ENCODE measurements around the gene MTHFD1L. TPM values are rescaled to one million over a fixed set of nuclear protein-coding genes. Genes with fewer than 3 reads are reported as not detected.

MTHFD1L gene
- total RNA-seq, 1 donor = 68.7 TPM

DNA sequence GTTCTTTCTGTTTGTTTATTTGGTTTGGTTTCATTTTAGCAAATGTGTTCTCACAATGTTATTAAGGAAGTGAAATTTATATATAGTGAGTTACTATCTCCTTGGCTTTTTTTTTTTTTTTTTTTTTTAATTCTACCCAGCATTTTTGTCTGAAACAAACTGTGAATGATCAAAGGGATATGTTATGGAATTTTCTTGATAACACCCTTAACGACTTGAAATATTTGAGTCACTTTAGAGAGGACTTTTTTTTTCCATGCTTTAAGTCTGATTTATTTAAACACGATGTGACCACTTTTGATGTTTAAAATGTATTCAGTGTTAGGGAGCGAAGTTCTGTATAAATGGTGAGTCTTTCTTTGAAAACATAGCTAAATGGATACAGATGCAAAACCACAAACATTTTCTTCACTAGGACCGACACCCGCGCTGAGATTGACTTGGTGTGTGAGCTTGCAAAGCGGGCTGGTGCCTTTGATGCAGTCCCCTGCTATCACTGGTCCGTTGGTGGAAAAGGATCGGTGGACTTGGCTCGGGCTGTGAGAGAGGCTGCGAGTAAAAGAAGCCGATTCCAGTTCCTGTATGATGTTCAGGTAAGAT lies 149.7 kb downstream of the MTHFD1L start:
- TF ChIP-seq, protein P1, sequence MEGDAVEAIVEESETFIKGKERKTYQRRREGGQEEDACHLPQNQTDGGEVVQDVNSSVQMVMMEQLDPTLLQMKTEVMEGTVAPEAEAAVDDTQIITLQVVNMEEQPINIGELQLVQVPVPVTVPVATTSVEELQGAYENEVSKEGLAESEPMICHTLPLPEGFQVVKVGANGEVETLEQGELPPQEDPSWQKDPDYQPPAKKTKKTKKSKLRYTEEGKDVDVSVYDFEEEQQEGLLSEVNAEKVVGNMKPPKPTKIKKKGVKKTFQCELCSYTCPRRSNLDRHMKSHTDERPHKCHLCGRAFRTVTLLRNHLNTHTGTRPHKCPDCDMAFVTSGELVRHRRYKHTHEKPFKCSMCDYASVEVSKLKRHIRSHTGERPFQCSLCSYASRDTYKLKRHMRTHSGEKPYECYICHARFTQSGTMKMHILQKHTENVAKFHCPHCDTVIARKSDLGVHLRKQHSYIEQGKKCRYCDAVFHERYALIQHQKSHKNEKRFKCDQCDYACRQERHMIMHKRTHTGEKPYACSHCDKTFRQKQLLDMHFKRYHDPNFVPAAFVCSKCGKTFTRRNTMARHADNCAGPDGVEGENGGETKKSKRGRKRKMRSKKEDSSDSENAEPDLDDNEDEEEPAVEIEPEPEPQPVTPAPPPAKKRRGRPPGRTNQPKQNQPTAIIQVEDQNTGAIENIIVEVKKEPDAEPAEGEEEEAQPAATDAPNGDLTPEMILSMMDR (IDR thresholded peaks at IDR 0.05; ENCODE audit: insufficient read depth, low read length) = no peak
- H3K4me3 ChIP-seq (ENCODE audit: low read depth, low read length) = no peak overlapping the region
- no peak for DNase-seq (ENCODE audit: low read depth)

DNA sequence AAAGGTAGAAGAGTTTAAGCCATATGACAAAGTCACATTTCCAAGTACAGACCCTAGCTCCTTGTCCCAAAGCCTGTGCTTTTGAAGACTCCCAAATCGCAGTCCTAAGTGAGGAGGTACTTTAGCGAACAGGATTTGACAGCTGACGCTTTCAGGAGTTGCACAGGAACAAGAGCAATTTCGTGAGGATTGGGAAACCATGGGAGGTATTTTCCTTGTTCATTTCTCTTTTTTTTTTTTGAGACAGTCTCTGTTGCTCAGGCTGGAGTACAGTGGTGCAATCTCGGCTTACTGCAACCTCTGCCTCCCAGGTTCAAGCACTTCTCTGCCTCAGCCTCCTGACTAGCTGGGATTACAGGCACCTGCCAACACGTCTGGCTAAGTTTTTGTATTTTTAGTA lies 150.6 kb downstream of the MTHFD1L start:
- TF ChIP-seq, protein P1 (IDR thresholded peaks at IDR 0.05; ENCODE audit: insufficient read depth, low read length) = no peak
- DNase-seq (ENCODE audit: low read depth) = no peak
- H3K4me3 ChIP-seq (ENCODE audit: low read depth, low read length) = no peak overlapping the region

DNA sequence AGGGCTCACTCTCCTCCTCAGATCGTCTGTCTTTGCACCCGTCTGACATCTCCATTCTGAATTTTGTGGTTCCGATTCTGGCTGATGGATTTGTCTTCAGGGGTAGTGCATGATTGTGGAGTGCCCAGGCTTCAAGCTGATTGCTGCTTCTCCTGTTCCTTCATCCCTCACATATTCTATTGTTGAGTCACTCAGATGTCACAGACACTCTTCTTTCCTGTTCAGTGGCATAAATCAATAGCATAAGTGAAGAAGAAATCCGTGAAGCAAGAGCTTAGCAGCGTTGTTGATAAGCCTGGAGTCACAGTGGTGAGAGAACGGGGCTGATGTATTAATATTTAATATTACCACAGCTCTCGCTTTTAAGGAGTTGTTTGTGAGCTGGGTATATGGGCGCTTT lies 152.5 kb downstream of the MTHFD1L start:
- no peak for DNase-seq (ENCODE audit: low read depth)
- H3K4me3 ChIP-seq (ENCODE audit: low read depth, low read length) = no peak overlapping the region
- TF ChIP-seq, protein P1 (IDR thresholded peaks at IDR 0.05; ENCODE audit: insufficient read depth, low read length) = no peak

DNA sequence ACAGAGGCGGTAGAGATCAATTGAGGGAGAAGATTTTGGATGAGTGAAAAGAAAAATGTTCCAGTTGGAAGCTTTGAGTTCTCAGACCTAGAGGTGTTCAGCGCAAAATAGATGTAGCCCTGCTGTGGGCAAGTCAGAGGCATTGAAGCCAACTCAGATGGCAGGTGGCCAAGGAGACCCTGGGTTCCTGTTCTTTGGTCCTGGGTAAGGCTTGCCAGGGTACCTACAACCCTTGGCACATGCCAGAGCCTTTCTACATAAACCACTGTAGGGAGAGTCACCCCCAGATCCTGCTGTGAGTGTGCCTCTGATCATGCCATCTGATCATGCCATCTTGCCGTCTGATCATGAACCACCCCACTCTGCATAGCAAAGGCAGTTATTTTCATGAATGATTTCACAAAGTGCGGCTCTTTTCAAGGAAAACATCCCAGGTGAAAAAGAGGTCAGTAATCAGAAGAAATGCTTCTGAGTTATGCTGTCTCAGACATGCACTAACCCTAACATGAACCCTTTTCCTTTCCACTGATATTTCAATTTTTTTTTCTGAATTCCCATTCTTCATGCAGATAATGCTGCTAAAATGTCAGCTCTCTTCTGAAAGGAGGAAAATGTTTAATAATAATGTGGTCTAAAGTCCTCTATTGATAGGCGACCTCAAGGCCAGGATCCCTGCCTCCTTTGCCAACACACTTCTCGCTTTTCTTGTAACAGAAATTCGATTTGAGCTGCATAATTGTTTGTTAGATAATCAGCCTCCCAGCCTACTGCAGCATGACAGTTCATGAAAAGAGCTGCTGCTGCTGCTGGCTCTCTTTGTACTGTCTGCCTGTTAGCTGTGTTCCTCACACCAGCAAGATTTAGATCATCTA lies 153.6 kb downstream of the MTHFD1L start:
- no peak for DNase-seq (ENCODE audit: low read depth)
- H3K4me3 ChIP-seq (ENCODE audit: low read depth, low read length) = no peak overlapping the region
- TF ChIP-seq, protein P1 (IDR thresholded peaks at IDR 0.05; ENCODE audit: insufficient read depth, low read length) = no peak

DNA sequence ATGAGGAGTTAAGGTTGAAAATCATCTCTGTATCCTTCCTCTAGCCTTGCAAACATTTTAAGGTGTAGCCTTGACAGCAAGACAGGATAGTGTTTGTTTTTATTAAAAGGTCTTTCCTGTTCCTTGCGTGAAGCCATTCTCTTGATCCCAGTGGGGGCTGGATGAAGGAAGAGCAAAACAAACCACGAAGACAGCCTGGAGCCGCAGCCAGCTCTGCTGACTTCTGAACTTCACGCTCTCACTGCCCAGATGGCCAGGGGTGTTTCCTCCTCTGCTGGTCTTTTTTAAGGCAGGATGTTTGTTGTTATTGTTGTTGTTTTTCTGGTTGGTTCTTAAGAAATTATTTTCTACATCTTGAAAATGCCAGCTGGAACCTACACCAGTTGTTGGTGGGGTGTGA lies 156.4 kb downstream of the MTHFD1L start:
- TF ChIP-seq, protein P1 (IDR thresholded peaks at IDR 0.05; ENCODE audit: insufficient read depth, low read length) = no peak
- DNase-seq (ENCODE audit: low read depth) = no peak
- H3K4me3 ChIP-seq (ENCODE audit: low read depth, low read length) = no peak overlapping the region

DNA sequence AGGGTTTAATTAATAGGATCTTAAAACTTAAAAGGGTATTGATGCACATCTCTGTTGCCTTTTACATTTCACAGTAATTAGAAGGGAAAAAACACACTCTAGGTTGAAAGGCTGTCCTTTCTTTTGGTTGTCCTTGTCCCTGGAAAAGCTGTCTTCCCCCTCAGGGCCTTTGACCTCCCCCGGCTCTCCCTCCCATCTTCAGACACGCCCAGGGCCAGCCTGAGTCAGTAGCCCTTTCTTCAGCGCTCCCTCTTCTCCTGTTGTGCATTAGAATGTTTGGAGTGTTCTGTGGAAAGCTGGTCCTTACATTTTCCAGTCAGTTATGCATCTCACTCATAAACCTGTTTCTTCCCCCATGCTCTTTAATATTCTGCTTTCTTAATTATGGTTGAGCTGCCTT lies 157.0 kb downstream of the MTHFD1L start:
- no peak overlapping the region for H3K4me3 ChIP-seq (ENCODE audit: low read depth, low read length)
- TF ChIP-seq, protein P1 (IDR thresholded peaks at IDR 0.05; ENCODE audit: insufficient read depth, low read length) = no peak
- no peak for DNase-seq (ENCODE audit: low read depth)

Measured in fibroblast of the aortic adventitia (primary cell).